Measurements from ENCODE around the gene NEU2. TPM values are rescaled to one million over a fixed set of nuclear protein-coding genes. Genes with fewer than 3 reads are reported as not detected.
A peak's percentile ranks its signal among the peaks of the same experiment; 100 is the strongest.

Gene NEU2
- total and polyA plus RNA-seq, 4 donors, result not detected

DNA sequence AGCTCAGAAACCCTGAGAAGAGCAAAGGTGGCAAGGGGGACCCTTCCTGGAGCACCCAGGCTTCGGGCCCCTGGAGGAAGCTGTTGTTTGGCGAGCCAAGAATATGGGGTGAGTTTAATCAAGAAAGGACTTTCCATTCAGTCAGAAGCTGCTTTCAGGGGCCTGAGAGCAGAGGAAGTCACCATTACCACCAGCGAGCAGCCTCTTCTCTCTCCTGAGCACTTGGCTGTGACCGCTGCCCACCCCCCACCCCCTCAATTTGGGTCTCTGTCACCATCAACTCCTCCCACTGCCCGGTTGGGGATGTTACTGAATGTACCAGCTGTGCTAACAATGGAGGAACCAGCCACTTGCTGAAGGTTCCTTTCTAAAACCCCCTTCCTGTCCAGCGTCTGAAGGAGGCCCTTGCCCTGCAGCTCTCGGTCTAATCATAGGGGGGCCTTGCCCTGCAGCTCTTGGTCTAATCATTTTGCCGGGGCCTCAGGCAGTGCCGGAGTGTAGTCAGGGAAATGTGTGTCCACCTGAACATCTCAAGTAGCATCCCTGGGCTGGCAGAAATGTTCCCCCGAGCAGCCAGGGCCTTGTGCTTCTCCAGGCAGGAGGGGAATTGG lies 28.6 kb downstream of the NEU2 start:
- H3K36me3 ChIP-seq (ENCODE audit: control insufficient read depth in 4 of 4, insufficient read depth in 3 of 4, low read depth in 1 of 4, low read length in 3 of 4), result no peaks in the 10 kb centered on the region
- peaks cover 0 to 13% (median 3%) of the 10 kb centered on the region in 4 donors for H3K4me1 ChIP-seq (ENCODE audit: control insufficient read depth in 4 of 4, insufficient read depth in 4 of 4, low read length in 3 of 4)
- TF ChIP-seq, protein P1, sequence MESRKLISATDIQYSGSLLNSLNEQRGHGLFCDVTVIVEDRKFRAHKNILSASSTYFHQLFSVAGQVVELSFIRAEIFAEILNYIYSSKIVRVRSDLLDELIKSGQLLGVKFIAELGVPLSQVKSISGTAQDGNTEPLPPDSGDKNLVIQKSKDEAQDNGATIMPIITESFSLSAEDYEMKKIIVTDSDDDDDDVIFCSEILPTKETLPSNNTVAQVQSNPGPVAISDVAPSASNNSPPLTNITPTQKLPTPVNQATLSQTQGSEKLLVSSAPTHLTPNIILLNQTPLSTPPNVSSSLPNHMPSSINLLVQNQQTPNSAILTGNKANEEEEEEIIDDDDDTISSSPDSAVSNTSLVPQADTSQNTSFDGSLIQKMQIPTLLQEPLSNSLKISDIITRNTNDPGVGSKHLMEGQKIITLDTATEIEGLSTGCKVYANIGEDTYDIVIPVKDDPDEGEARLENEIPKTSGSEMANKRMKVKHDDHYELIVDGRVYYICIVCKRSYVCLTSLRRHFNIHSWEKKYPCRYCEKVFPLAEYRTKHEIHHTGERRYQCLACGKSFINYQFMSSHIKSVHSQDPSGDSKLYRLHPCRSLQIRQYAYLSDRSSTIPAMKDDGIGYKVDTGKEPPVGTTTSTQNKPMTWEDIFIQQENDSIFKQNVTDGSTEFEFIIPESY (IDR thresholded peaks at IDR 0.05), result no peak
- TF ChIP-seq YY1 (IDR thresholded peaks at IDR 0.05) (no peak), RXRA (IDR thresholded peaks at IDR 0.05) (no peak), HNF4A (conservative IDR thresholded peaks at IDR 0.05) (no peak), FOXA2 (IDR thresholded peaks at IDR 0.05) (no peak), RAD21 (IDR thresholded peaks at IDR 0.05) (no peak), HNF4G (IDR thresholded peaks at IDR 0.05) (no peak), TAF1 (conservative IDR thresholded peaks at IDR 0.05) (no peak), NR2F2 (IDR thresholded peaks at IDR 0.05) (no peak), FOXA1 (IDR thresholded peaks at IDR 0.05) (no peak), SP1 (IDR thresholded peaks at IDR 0.05) (no peak)
- TF ChIP-seq, protein P2, sequence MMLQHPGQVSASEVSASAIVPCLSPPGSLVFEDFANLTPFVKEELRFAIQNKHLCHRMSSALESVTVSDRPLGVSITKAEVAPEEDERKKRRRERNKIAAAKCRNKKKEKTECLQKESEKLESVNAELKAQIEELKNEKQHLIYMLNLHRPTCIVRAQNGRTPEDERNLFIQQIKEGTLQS (IDR thresholded peaks at IDR 0.05), result no peak
- TF ChIP-seq, protein P3, sequence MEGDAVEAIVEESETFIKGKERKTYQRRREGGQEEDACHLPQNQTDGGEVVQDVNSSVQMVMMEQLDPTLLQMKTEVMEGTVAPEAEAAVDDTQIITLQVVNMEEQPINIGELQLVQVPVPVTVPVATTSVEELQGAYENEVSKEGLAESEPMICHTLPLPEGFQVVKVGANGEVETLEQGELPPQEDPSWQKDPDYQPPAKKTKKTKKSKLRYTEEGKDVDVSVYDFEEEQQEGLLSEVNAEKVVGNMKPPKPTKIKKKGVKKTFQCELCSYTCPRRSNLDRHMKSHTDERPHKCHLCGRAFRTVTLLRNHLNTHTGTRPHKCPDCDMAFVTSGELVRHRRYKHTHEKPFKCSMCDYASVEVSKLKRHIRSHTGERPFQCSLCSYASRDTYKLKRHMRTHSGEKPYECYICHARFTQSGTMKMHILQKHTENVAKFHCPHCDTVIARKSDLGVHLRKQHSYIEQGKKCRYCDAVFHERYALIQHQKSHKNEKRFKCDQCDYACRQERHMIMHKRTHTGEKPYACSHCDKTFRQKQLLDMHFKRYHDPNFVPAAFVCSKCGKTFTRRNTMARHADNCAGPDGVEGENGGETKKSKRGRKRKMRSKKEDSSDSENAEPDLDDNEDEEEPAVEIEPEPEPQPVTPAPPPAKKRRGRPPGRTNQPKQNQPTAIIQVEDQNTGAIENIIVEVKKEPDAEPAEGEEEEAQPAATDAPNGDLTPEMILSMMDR (IDR thresholded peaks at IDR 0.05; ENCODE audit: low read depth, low read length, missing input control), result no peak
- TF ChIP-seq, protein P4, sequence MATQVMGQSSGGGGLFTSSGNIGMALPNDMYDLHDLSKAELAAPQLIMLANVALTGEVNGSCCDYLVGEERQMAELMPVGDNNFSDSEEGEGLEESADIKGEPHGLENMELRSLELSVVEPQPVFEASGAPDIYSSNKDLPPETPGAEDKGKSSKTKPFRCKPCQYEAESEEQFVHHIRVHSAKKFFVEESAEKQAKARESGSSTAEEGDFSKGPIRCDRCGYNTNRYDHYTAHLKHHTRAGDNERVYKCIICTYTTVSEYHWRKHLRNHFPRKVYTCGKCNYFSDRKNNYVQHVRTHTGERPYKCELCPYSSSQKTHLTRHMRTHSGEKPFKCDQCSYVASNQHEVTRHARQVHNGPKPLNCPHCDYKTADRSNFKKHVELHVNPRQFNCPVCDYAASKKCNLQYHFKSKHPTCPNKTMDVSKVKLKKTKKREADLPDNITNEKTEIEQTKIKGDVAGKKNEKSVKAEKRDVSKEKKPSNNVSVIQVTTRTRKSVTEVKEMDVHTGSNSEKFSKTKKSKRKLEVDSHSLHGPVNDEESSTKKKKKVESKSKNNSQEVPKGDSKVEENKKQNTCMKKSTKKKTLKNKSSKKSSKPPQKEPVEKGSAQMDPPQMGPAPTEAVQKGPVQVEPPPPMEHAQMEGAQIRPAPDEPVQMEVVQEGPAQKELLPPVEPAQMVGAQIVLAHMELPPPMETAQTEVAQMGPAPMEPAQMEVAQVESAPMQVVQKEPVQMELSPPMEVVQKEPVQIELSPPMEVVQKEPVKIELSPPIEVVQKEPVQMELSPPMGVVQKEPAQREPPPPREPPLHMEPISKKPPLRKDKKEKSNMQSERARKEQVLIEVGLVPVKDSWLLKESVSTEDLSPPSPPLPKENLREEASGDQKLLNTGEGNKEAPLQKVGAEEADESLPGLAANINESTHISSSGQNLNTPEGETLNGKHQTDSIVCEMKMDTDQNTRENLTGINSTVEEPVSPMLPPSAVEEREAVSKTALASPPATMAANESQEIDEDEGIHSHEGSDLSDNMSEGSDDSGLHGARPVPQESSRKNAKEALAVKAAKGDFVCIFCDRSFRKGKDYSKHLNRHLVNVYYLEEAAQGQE (IDR thresholded peaks at IDR 0.05), result no peak
- peak overlapping the region; percentile 27 to 47 (median 40) for H3K4me3 ChIP-seq (ENCODE audit: low read depth in 1 of 3, low read length in 3 of 3)
- no peaks in the 10 kb centered on the region for H3K27me3 ChIP-seq (ENCODE audit: control insufficient read depth in 4 of 4, insufficient read depth in 4 of 4, low read length in 3 of 4)
- peak overlapping the region; percentile 28 to 64 for H3K9ac ChIP-seq (ENCODE audit: low read depth in 1 of 2, low read length in 2 of 2)
- no peaks in the 10 kb centered on the region for H3K9me3 ChIP-seq (ENCODE audit: control insufficient read depth in 4 of 4, low read length in 3 of 4)
- WGBS, result 69% methylated on average over 10 of the region's 10 CpGs
- peak overlapping the region; percentile 69 to 79 for H3K27ac ChIP-seq (ENCODE audit: low read depth in 1 of 2, low read length in 2 of 2)
- DNase-seq (ENCODE audit: low spot score), result no peak
